A549 treated with CORT108297 at 1 μM for 4 hours (cell line): ENCODE results near the gene SNAI1. TPM values are rescaled to one million over a fixed set of nuclear protein-coding genes. Genes with fewer than 3 reads are reported as not detected.

Experiments used
- total RNA-seq: library from RNA; stranded (reverse); fragments of 200-300 nt; extraction: Qiagen RNA extraction; gene quantifications from 5 replicates; pipeline ENCODE4 v1.2.3, GENCODE V29; 2022

SNAI1 gene
- 12.4 to 17.1 TPM (median 16.3 TPM) in 5 replicates for total RNA-seq

GRCh38 chr20:49982346-49983122, at the start of gene SNAI1:
Gene SNAI1, plus strand, starts transcription at chr20:49982980. Its CDS starts 80 bp downstream, at chr20:49983060.

GRCh38 chr20:49936153-49937026, 46.4 kb upstream of the SNAI1 start, which contains the start of gene RNF114:
Gene RNF114, plus strand, starts transcription at chr20:49936397. Its CDS starts 16 bp downstream, at chr20:49936413.

Other genes with a start within 250 kb of the SNAI1 start
- 7.0 to 9.8 TPM (median 9.0 TPM) in 5 replicates for gene SLC9A8, start 170.2 kb upstream of the SNAI1 start, total RNA-seq
- 7.0 to 10.1 TPM (median 8.5 TPM) in 5 replicates for gene SPATA2, start 67.5 kb upstream of the SNAI1 start, total RNA-seq
- 69.9 to 78.6 TPM (median 73.5 TPM) in 5 replicates for gene RNF114, start 46.6 kb upstream of the SNAI1 start, total RNA-seq
- gene UBE2V1, start 130.2 kb downstream of the SNAI1 start, total RNA-seq: 107 to 152 TPM (median 110 TPM) in 5 replicates
- 41.2 to 58.1 TPM (median 53.9 TPM) in 5 replicates for gene PEDS1, start 170.7 kb downstream of the SNAI1 start, total RNA-seq
- 120 to 257 TPM (median 228 TPM) in 5 replicates for gene CEBPB, start 207.8 kb downstream of the SNAI1 start, total RNA-seq